Kidney tubule cell (primary cell): Measurements from ENCODE around the gene GAS2L1.

Experiments used
- DNase-seq: peaks from one replicate; pipeline ENCODE4 v3.0.0-alpha.2; 2018; ENCODE audit warnings: low spot score

GAS2L1 gene

GRCh38 chr22:29275819-29276565 lies 30.5 kb upstream of the GAS2L1 start:
- peak; percentile 48 for DNase-seq

GRCh38 chr22:29277927-29278326 lies 28.5 kb upstream of the GAS2L1 start:
- no peak for DNase-seq

DNA sequence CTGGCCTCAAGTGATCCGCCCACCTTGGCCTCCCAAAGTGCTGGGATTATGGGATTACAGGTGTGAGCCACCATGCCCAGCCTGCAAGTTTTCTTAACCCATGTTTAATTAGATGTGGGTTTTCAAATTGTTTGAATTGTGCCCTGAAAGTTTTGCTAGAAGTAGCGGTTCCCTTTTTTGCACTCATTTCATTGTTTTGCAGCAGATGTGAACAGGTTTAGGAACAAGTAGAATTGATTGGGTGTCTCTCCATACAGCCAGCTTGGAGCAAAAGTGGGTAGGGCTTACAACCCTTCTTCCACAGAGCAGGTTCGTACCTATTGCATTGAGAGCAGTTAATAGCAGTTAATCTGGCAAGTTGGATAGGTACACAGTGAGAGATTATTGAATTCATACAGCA lies 22.3 kb upstream of the GAS2L1 start:
- DNase-seq: no peak

DNA sequence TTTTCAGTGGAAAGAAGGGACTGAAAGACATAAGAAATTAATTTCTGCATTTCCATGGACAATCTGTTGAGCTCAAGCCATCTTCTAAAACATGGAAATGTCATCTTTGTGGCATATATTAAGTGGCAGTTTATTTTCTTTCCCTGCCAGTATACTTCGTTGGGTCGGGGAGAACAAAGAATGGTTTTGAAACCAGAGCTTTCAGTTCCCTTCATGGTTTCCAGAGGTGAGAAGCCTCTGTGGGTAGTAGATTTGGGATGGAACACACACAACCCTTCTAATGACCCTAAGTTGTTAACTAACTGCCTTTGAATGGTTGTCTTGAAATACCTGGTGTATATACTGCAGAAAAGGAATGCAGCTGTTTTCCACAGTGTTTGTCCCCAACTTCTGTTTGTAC lies 17.6 kb upstream of the GAS2L1 start:
- no peak for DNase-seq

GRCh38 chr22:29290061-29290460 lies 16.4 kb upstream of the GAS2L1 start:
- DNase-seq: no peak

GRCh38 chr22:29291215-29291614 lies 15.2 kb upstream of the GAS2L1 start:
- no peak for DNase-seq

DNA sequence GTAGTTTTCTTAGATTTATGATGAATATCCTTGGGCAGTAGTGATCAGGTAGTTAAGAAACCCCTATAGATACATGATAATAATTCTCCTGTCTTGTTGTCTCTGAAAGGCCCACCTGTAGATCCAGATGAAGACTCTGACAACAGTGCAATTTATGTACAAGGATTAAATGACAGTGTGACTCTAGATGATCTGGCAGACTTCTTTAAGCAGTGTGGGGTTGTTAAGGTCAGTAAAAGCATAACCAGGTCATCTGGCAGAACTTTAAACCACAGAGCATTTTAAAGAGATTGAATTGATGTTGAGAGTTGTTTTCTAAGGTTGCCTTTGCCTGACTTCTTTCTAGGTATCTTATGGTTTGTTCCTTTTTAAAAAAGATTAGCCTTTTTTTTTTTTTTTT lies 14.1 kb upstream of the GAS2L1 start:
- DNase-seq: no peak

DNA sequence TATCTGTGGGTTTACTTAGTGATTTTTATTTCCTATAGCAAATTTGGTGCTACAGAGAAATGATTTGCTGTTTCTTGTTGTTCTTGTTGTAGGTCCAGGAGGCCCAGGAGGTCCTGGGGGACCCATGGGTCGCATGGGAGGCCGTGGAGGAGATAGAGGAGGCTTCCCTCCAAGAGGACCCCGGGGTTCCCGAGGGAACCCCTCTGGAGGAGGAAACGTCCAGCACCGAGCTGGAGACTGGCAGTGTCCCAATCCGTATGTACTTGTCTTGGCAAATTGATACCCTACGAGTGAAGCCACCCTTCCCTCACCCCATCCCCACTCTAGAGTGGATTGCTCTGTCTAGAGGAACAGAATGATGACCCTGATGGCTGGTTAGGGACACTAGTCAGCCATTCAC lies 7.8 kb upstream of the GAS2L1 start:
- no peak for DNase-seq

DNA sequence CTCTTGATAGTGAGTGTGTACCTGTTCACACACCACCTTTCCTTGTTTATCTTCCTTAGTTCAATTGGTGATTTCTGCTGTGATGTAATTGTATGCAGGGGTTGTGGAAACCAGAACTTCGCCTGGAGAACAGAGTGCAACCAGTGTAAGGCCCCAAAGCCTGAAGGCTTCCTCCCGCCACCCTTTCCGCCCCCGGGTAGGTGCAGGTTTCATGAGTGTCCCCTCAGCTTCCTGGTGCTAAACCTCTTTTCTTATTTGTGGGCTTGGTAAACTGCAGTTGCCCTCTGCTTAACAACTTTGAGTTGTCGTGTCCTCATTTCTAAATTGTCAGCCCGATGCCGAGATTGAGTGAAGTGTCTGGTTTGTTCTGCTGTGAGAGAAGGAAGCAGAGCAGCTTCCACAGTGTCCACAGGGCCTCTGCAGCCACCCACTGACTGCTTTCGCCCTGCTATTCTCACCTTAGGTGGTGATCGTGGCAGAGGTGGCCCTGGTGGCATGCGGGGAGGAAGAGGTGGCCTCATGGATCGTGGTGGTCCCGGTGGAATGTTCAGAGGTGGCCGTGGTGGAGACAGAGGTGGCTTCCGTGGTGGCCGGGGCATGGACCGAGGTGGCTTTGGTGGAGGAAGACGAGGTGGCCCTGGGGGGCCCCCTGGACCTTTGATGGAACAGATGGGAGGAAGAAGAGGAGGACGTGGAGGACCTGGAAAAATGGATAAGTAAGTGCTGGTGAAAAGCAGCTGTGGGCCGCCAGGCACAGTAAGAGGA lies 7.1 kb upstream of the GAS2L1 start:
- DNase-seq: no peak

GRCh38 chr22:29300467-29300806 lies 6.0 kb upstream of the GAS2L1 start:
- DNase-seq: no peak

DNA sequence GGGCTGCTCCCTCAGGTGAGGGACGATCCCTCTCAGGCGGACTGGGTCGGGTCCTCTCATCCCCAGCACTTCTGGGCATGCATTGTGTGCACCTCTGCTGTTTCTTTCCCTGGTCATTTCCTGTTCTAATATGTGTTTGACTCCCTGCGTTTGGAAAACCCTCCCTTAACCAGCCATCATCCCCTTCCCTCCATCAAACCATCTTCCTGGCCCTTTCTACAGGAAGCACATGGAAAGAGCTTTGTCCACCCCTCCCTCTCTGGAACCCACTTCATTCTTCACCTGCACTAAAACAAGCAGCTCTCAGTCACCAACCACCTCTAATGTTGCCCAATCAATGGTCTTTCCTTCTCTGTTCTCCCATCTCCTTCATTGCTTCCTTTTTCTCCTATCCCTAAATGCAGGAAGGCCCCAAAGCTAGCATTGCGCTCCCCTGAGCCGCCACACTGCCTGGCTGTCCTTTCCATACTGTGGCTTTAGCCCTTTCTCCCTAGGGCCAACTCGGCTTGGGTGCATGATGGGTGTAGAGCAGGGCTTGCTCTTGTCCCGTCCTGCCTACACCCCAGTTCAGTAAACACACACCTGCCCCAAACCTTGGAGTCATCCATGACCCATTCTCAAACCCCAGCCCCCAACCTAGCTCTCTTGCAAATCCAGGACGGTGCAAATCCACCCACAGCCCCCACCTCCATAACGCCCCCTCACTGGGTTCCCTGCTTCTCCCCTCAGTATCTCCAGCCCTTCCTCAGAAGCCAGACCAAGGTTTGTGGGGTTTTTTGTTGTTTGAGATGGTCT lies 5.4 kb upstream of the GAS2L1 start:
- DNase-seq: no peak

- DNase-seq: no peak
These were observed 4.6 kb upstream of the GAS2L1 start for GRCh38 chr22:29301716-29302401.

GRCh38 chr22:29302402-29302680 lies 4.1 kb upstream of the GAS2L1 start:
- DNase-seq: no peak

- DNase-seq: no peak
These were observed 3.6 kb upstream of the GAS2L1 start for GRCh38 chr22:29302681-29303465.

DNA sequence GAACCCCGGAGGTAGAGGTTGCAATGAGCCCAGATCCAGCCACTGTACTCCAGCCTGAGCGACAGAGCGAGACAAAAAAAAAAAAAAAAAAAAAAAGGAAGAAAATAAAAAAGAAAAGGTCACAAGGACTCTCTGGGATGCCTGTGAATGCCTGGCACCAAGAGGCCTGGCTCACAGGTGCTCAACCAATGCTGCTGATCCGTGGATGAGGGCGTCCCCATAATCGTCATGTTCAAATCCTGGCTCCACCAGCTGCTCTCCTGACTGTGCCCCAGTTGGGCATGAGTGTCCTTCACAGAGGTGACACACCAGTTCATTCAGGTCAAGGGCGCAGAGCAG lies 645 bp upstream of the GAS2L1 start:
- no peak for DNase-seq

- DNase-seq: peak; percentile 79
These were observed 565 bp downstream of the GAS2L1 start for GRCh38 chr22:29306835-29307595.

GRCh38 chr22:29307596-29308147 lies 1.2 kb downstream of the GAS2L1 start:
- no peak for DNase-seq

DNA sequence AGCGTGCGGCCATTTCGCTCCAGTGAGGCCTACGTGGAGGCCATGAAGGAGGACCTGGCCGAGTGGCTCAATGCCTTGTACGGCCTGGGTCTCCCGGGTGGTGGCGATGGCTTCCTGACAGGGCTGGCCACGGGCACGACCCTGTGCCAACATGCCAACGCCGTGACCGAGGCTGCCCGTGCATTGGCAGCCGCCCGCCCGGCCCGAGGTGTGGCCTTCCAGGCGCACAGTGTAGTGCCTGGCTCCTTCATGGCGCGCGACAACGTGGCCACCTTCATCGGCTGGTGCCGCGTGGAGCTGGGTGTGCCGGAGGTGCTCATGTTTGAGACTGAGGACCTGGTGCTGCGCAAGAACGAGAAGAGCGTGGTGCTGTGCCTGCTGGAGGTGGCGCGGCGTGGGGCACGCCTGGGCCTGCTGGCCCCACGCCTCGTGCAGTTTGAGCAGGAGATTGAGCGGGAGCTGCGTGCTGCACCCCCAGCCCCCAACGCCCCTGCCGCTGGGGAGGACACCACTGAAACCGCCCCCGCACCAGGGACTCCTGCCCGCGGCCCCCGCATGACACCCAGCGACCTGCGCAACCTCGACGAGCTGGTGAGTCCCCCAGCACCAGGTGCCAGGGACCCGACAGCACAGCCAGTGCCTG lies 1.8 kb downstream of the GAS2L1 start:
- DNase-seq: no peak

- DNase-seq: no peak
These were observed 2.4 kb downstream of the GAS2L1 start for GRCh38 chr22:29308791-29309262.
